ENCODE data around the gene HCK.

HCK gene

GRCh38 chr20:32067234-32067821 lies 15.3 kb downstream of the HCK start:
- Histone ChIP-seq H3K9ac (ENCODE audit: low read length) (no peak overlapping the region), H4K20me1 (ENCODE audit: insufficient read depth, low read length) (no peaks in the 10 kb centered on the region), H3K4me3 (ENCODE audit: low read length) (no peak overlapping the region), H2AFZ (ENCODE audit: low read length) (no peak overlapping the region), H3F3A (ENCODE audit: insufficient read depth, low read length) (no peaks in the 10 kb centered on the region), H3K27me3 (replicated peaks; ENCODE audit: insufficient read depth, low read length) (peaks cover 44% of the 10 kb centered on the region), H3K36me3 (replicated peaks; ENCODE audit: insufficient read depth, low read length) (no peaks in the 10 kb centered on the region), H3K4me1 (ENCODE audit: low read length) (no peaks in the 10 kb centered on the region), H3K9me2 (replicated peaks; ENCODE audit: insufficient read depth, low read length) (no peaks in the 10 kb centered on the region), H3K9me3 (replicated peaks; ENCODE audit: insufficient read depth, low read length) (no peaks in the 10 kb centered on the region), H3K4me2 (ENCODE audit: low read depth, low read length) (no peak overlapping the region), H3K27ac (ENCODE audit: low read length) (no peak overlapping the region), H3K79me2 (ENCODE audit: low read length) (no peaks in the 10 kb centered on the region)
- no peak for DNase-seq
- TF ChIP-seq, protein P1, sequence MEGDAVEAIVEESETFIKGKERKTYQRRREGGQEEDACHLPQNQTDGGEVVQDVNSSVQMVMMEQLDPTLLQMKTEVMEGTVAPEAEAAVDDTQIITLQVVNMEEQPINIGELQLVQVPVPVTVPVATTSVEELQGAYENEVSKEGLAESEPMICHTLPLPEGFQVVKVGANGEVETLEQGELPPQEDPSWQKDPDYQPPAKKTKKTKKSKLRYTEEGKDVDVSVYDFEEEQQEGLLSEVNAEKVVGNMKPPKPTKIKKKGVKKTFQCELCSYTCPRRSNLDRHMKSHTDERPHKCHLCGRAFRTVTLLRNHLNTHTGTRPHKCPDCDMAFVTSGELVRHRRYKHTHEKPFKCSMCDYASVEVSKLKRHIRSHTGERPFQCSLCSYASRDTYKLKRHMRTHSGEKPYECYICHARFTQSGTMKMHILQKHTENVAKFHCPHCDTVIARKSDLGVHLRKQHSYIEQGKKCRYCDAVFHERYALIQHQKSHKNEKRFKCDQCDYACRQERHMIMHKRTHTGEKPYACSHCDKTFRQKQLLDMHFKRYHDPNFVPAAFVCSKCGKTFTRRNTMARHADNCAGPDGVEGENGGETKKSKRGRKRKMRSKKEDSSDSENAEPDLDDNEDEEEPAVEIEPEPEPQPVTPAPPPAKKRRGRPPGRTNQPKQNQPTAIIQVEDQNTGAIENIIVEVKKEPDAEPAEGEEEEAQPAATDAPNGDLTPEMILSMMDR (IDR thresholded peaks at IDR 0.05; ENCODE audit: low read length) = no peak
- TF ChIP-seq EZH2 (optimal IDR thresholded peaks at IDR 0.05; ENCODE audit: low read depth, low read length) (no peak), EZH2phosphoT487 (IDR thresholded peaks at IDR 0.05; ENCODE audit: low read length) (no peak)

DNA sequence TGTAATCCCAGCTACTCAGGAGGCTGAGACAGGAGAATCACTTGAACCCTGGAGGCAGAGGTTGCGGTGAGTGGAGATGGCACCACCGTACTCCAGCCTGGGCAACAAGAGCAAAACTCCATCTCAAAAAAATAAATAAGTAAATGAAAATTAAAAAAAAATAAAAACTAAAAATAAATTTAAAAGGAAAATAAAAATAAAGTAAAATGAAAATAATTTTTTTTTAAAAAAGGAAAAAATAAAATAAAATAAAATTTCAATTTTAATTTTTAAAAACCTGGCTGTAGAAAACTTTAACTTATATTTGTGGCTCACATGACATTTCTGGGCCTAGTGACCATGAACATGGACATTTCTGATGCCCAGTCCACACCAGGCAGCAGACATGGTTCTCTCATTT lies 16.1 kb downstream of the HCK start:
- Histone ChIP-seq H3K9me3 (replicated peaks; ENCODE audit: insufficient read depth, low read length) (no peaks in the 10 kb centered on the region), H3K79me2 (ENCODE audit: low read length) (no peaks in the 10 kb centered on the region), H3K27ac (ENCODE audit: low read length) (no peak overlapping the region), H3K9me2 (replicated peaks; ENCODE audit: insufficient read depth, low read length) (no peaks in the 10 kb centered on the region), H4K20me1 (ENCODE audit: insufficient read depth, low read length) (no peaks in the 10 kb centered on the region), H2AFZ (ENCODE audit: low read length) (no peak overlapping the region), H3K4me2 (ENCODE audit: low read depth, low read length) (no peak overlapping the region), H3K36me3 (replicated peaks; ENCODE audit: insufficient read depth, low read length) (no peaks in the 10 kb centered on the region), H3K4me1 (ENCODE audit: low read length) (no peaks in the 10 kb centered on the region), H3K4me3 (ENCODE audit: low read length) (no peak overlapping the region), H3K9ac (ENCODE audit: low read length) (no peak overlapping the region), H3F3A (ENCODE audit: insufficient read depth, low read length) (no peaks in the 10 kb centered on the region), H3K27me3 (replicated peaks; ENCODE audit: insufficient read depth, low read length) (peaks cover 40% of the 10 kb centered on the region)
- TF ChIP-seq EZH2 (optimal IDR thresholded peaks at IDR 0.05; ENCODE audit: low read depth, low read length) = no peak
- TF ChIP-seq, protein P1 (IDR thresholded peaks at IDR 0.05; ENCODE audit: low read length) = no peak
- TF ChIP-seq EZH2phosphoT487 (IDR thresholded peaks at IDR 0.05; ENCODE audit: low read length) = no peak
- DNase-seq = no peak

GRCh38 chr20:32069711-32070110 lies 17.7 kb downstream of the HCK start:
- Histone ChIP-seq H3K27me3 (replicated peaks; ENCODE audit: insufficient read depth, low read length) (peaks cover 41% of the 10 kb centered on the region), H3K9ac (ENCODE audit: low read length) (no peak overlapping the region), H4K20me1 (ENCODE audit: insufficient read depth, low read length) (no peaks in the 10 kb centered on the region), H3K4me2 (ENCODE audit: low read depth, low read length) (no peak overlapping the region), H3K4me1 (ENCODE audit: low read length) (no peaks in the 10 kb centered on the region), H3K9me2 (replicated peaks; ENCODE audit: insufficient read depth, low read length) (no peaks in the 10 kb centered on the region), H3K79me2 (ENCODE audit: low read length) (no peaks in the 10 kb centered on the region), H3F3A (ENCODE audit: insufficient read depth, low read length) (no peaks in the 10 kb centered on the region), H3K36me3 (replicated peaks; ENCODE audit: insufficient read depth, low read length) (no peaks in the 10 kb centered on the region), H2AFZ (ENCODE audit: low read length) (no peak overlapping the region), H3K9me3 (replicated peaks; ENCODE audit: insufficient read depth, low read length) (no peaks in the 10 kb centered on the region), H3K4me3 (ENCODE audit: low read length) (no peak overlapping the region), H3K27ac (ENCODE audit: low read length) (no peak overlapping the region)
- TF ChIP-seq EZH2 (optimal IDR thresholded peaks at IDR 0.05; ENCODE audit: low read depth, low read length) (no peak), EZH2phosphoT487 (IDR thresholded peaks at IDR 0.05; ENCODE audit: low read length) (no peak)
- TF ChIP-seq, protein P1 (IDR thresholded peaks at IDR 0.05; ENCODE audit: low read length) = no peak
- DNase-seq = no peak
